Measurements from ENCODE around the gene STPG1. TPM values are rescaled to one million over a fixed set of nuclear protein-coding genes. Genes with fewer than 3 reads are reported as not detected.

The STPG1 gene
- polyA plus RNA-seq, 1 donor (not counting 4 experiments of a cell fraction or from before 2014, with no cell fraction given): 16.6 TPM

GRCh38 chr1:24345334-24345733 is 68.2 kb downstream of the STPG1 start:
- no peak overlapping the region for H3K4me3 ChIP-seq (ENCODE audit: control insufficient read depth in 2 of 3, extremely low read depth in 1 of 3, insufficient read depth in 2 of 3, low read depth in 1 of 3, low read length in 3 of 3)
- H3K4me2 ChIP-seq (ENCODE audit: control insufficient read depth, extremely low read depth, insufficient read depth, low read depth, low read length): no peak overlapping the region
- no peaks in the 10 kb centered on the region for H4K20me1 ChIP-seq (ENCODE audit: control insufficient read depth, extremely low read depth, insufficient read depth, low read length)
- H3K36me3 ChIP-seq (ENCODE audit: control insufficient read depth in 2 of 2, extremely low read depth in 1 of 2, insufficient read depth in 2 of 2, low read length in 2 of 2): peaks cover 0 to 30% of the 10 kb centered on the region in 2 experiments
- no peak overlapping the region for H2AFZ ChIP-seq (ENCODE audit: control insufficient read depth, low read length)
- TF ChIP-seq CTCF (optimal IDR thresholded peaks at IDR 0.05 in 1 of 3, IDR thresholded peaks at IDR 0.05 in 1 of 3, conservative IDR thresholded peaks at IDR 0.05 in 1 of 3; ENCODE audit: extremely low read depth in 1 of 3, insufficient read depth in 2 of 3, low read length in 3 of 3) (no peak), EZH2 (IDR thresholded peaks at IDR 0.05; ENCODE audit: low read length) (no peak)
- FAIRE-seq (no peak), DNase-seq (ENCODE audit: low read depth, low spot score) (no peak)
- H3K9me1 ChIP-seq (ENCODE audit: control insufficient read depth, extremely low read depth, insufficient read depth, low read length): no peaks in the 10 kb centered on the region
- no peaks in the 10 kb centered on the region for H3K9me3 ChIP-seq (ENCODE audit: control insufficient read depth, low read depth, low read length)
- no peaks in the 10 kb centered on the region for H3K4me1 ChIP-seq (ENCODE audit: control insufficient read depth, extremely low read depth, insufficient read depth, low read length)
- no peak overlapping the region for H3K27ac ChIP-seq (ENCODE audit: control insufficient read depth, insufficient read depth, low read length)
- H3K79me2 ChIP-seq (ENCODE audit: control insufficient read depth, insufficient read depth, low read length): no peaks in the 10 kb centered on the region
- no peak overlapping the region for H3K9ac ChIP-seq (ENCODE audit: control insufficient read depth, extremely low read depth, insufficient read depth, low read length)
- H3K27me3 ChIP-seq (ENCODE audit: control insufficient read depth, extremely low read depth, insufficient read depth, low read length): no peaks in the 10 kb centered on the region
- dilution Hi-C loops (cut with MboI; ENCODE audit: extremely low pct_ligation_motif_present, low sequenced_read_pairs): no loop called here

- dilution Hi-C loops (cut with MboI; ENCODE audit: extremely low pct_ligation_motif_present, low sequenced_read_pairs): no loop called here
- H3K36me3 ChIP-seq (ENCODE audit: control insufficient read depth in 2 of 2, extremely low read depth in 1 of 2, insufficient read depth in 2 of 2, low read length in 2 of 2): peaks cover 0 to 33% of the 10 kb centered on the region in 2 experiments
- FAIRE-seq: no peak
These were observed 69.4 kb downstream of the STPG1 start for GRCh38 chr1:24344090-24344742.

More at GRCh38 chr1:24344090-24344742, 69.4 kb downstream of the STPG1 start:
- H3K27me3 ChIP-seq (ENCODE audit: control insufficient read depth, extremely low read depth, insufficient read depth, low read length): no peaks in the 10 kb centered on the region
- H3K9me3 ChIP-seq (ENCODE audit: control insufficient read depth, low read depth, low read length): no peaks in the 10 kb centered on the region
- no peak overlapping the region for H2AFZ ChIP-seq (ENCODE audit: control insufficient read depth, low read length)
- no peak overlapping the region for H3K4me3 ChIP-seq (ENCODE audit: control insufficient read depth in 2 of 3, extremely low read depth in 1 of 3, insufficient read depth in 2 of 3, low read depth in 1 of 3, low read length in 3 of 3)
- DNase-seq (ENCODE audit: low read depth, low spot score): no peak
- H3K9ac ChIP-seq (ENCODE audit: control insufficient read depth, extremely low read depth, insufficient read depth, low read length): no peak overlapping the region
- no peak overlapping the region for H3K27ac ChIP-seq (ENCODE audit: control insufficient read depth, insufficient read depth, low read length)
- no peaks in the 10 kb centered on the region for H3K9me1 ChIP-seq (ENCODE audit: control insufficient read depth, extremely low read depth, insufficient read depth, low read length)
- no peaks in the 10 kb centered on the region for H3K79me2 ChIP-seq (ENCODE audit: control insufficient read depth, insufficient read depth, low read length)
- H3K4me1 ChIP-seq (ENCODE audit: control insufficient read depth, extremely low read depth, insufficient read depth, low read length): no peaks in the 10 kb centered on the region
- H3K4me2 ChIP-seq (ENCODE audit: control insufficient read depth, extremely low read depth, insufficient read depth, low read depth, low read length): no peak overlapping the region
- no peaks in the 10 kb centered on the region for H4K20me1 ChIP-seq (ENCODE audit: control insufficient read depth, extremely low read depth, insufficient read depth, low read length)
- TF ChIP-seq EZH2 (IDR thresholded peaks at IDR 0.05; ENCODE audit: low read length): no peak
- no peak for TF ChIP-seq CTCF (optimal IDR thresholded peaks at IDR 0.05 in 1 of 3, IDR thresholded peaks at IDR 0.05 in 1 of 3, conservative IDR thresholded peaks at IDR 0.05 in 1 of 3; ENCODE audit: extremely low read depth in 1 of 3, insufficient read depth in 2 of 3, low read length in 3 of 3)
